HepG2 (cell line): ENCODE measurements around the gene MXRA7. TPM values are rescaled to one million over a fixed set of nuclear protein-coding genes. Genes with fewer than 3 reads are reported as not detected.
A peak's percentile ranks its signal among the peaks of the same experiment; 100 is the strongest.

Source experiments
- ATF7-NPFF ChIP-seq: sonication (generic); formaldehyde crosslinking; IDR thresholded peaks from 2 replicates; pipeline ENCODE4 v1.8.1; 2023; ENCODE audit warnings: mild to moderate bottlenecking, low read depth, missing genetic modification reagents, moderate library complexity
- CENPT ChIP-seq: sonication (generic); formaldehyde crosslinking; IDR thresholded peaks from 2 replicates; pipeline ENCODE4 v1.8.0; 2022; ENCODE audit warnings: low read depth, mild to moderate bottlenecking, moderate library complexity, missing genetic modification reagents
- FOXP4 ChIP-seq: sonication (generic); formaldehyde crosslinking; IDR thresholded peaks from 2 replicates; pipeline ENCODE4 v1.4.0; 2020; ENCODE audit warnings: missing genetic modification reagents
- GFI1 ChIP-seq: sonication (generic); formaldehyde crosslinking; IDR thresholded peaks from 2 replicates; pipeline ENCODE4 v1.5.0; 2020; ENCODE audit warnings: missing genetic modification reagents, mild to moderate bottlenecking, borderline replicate concordance
- PBX2 ChIP-seq: IDR thresholded peaks from 2 replicates; pipeline ENCODE4 v1.6.1; 2016; ENCODE audit warnings: control low read depth
- POLR2AphosphoS5 ChIP-seq: IDR thresholded peaks from 2 replicates; pipeline ENCODE4 v1.6.1; 2012; ENCODE audit warnings: low read depth, low read length
- PRDM10 ChIP-seq: sonication (generic); formaldehyde crosslinking; IDR thresholded peaks from 2 replicates; pipeline ENCODE4 v1.4.0; 2020; ENCODE audit warnings: low read depth, missing genetic modification reagents
- PRPF4 ChIP-seq: fragments of 200-400 bp; formaldehyde crosslinking; IDR thresholded peaks from 2 replicates; pipeline ENCODE4 v1.6.1; 2016; ENCODE audit warnings: low read length, low read depth; ENCODE audit not compliant: poor library complexity, severe bottlenecking
- SIX1 ChIP-seq: sonication (generic); formaldehyde crosslinking; IDR thresholded peaks from 2 replicates; pipeline ENCODE4 v1.4.0; 2020; ENCODE audit warnings: missing genetic modification reagents, borderline replicate concordance
- SNAI1 ChIP-seq: sonication (generic); formaldehyde crosslinking; IDR thresholded peaks from 2 replicates; pipeline ENCODE4 v1.5.0; 2020; ENCODE audit warnings: mild to moderate bottlenecking, missing genetic modification reagents, borderline replicate concordance
- STAG1 ChIP-seq: sonication (generic); formaldehyde crosslinking; IDR thresholded peaks from 2 replicates; pipeline ENCODE4 v1.4.0; 2020; ENCODE audit warnings: missing genetic modification reagents
- TFDP2 ChIP-seq: sonication (generic); formaldehyde crosslinking; IDR thresholded peaks from 2 replicates; pipeline ENCODE4 v1.4.0; 2020; ENCODE audit warnings: missing genetic modification reagents
- TRIM24 ChIP-seq: sonication (generic); formaldehyde crosslinking; IDR thresholded peaks from 2 replicates; pipeline ENCODE4 v1.8.0; 2022; ENCODE audit warnings: mild to moderate bottlenecking, missing genetic modification reagents
- ZBTB21 ChIP-seq: sonication (generic); formaldehyde crosslinking; IDR thresholded peaks from 2 replicates; pipeline ENCODE4 v1.4.0; 2020; ENCODE audit warnings: missing genetic modification reagents
- ZBTB43 ChIP-seq: sonication (generic); formaldehyde crosslinking; conservative IDR thresholded peaks from 2 replicates; pipeline ENCODE4 v1.4.0; 2020; ENCODE audit warnings: missing genetic modification reagents
- ZFP90 ChIP-seq: sonication (generic); formaldehyde crosslinking; IDR thresholded peaks from 2 replicates; pipeline ENCODE4 v1.8.0; 2022; ENCODE audit warnings: missing genetic modification reagents, mild to moderate bottlenecking, inconsistent platforms, borderline replicate concordance
- ZNF317 ChIP-seq: sonication (generic); formaldehyde crosslinking; IDR thresholded peaks from 2 replicates; pipeline ENCODE4 v1.5.0; 2020; ENCODE audit warnings: mild to moderate bottlenecking, missing genetic modification reagents
- ZNF503 ChIP-seq: sonication (generic); formaldehyde crosslinking; IDR thresholded peaks from 2 replicates; pipeline ENCODE4 v1.4.0; 2020; ENCODE audit warnings: missing genetic modification reagents
- polyA plus RNA-seq, 8 experiments: library from polyadenylated mRNA; depleted of rRNA in 3 of 8; stranded (reverse) in 7 of 8; unstranded in 1 of 8; fragments of >200 nt; fragmentation: Illumina TruSeq in 4 of 8; extraction: Trizol in 4 of 8; gene quantifications; 2 replicates each; pipeline versions ENCODE4 v1.2.1 to v1.2.3, GENCODE V29; 2011 to 2016; ENCODE audit warnings: low read depth in 4 of 8, missing spikeins in 1 of 8, mixed read lengths in 1 of 8; ENCODE audit not compliant: insufficient read depth in 1 of 8
- total RNA-seq, 5 experiments: library from RNA; depleted of rRNA; stranded (reverse); fragments of >200 nt; fragmentation: Illumina TruSeq; extraction: Trizol; gene quantifications; 2 replicates each; pipeline ENCODE4 v1.2.3, GENCODE V29; 2016; ENCODE audit warnings: low read depth in 1 of 5

Gene MXRA7
- total and polyA plus RNA-seq, 2 of the 13 experiments (the other 11 are each of a cell fraction or from before 2014, with no cell fraction given), result 44.8 to 112 TPM

GRCh38 chr17:76672270-76672851, 38.4 kb downstream of the MXRA7 start (continued):
- no peak for TF ChIP-seq ZBTB43 (CRISPR knock-in tag)
- 0 out of 2 replicates have a peak, but pooled peaks have one; percentile 6 for TF ChIP-seq SNAI1
- no peak for TF ChIP-seq ZNF503
- TF ChIP-seq PRPF4, result no peak
- TF ChIP-seq GFI1 (CRISPR knock-in tag), result peak; percentile 30; the same call in 1 of the 2 replicates
- no peak for TF ChIP-seq CENPT (CRISPR knock-in tag)
- TF ChIP-seq TRIM24 (CRISPR knock-in tag), result no peak
- TF ChIP-seq ZFP90 (CRISPR knock-in tag), result no peak
- TF ChIP-seq ATF7-NPFF (CRISPR knock-in tag), result no peak
- TF ChIP-seq ZBTB21 (CRISPR knock-in tag), result no peak
- no peak for TF ChIP-seq PRDM10 (CRISPR knock-in tag)
- no peak for TF ChIP-seq STAG1 (CRISPR knock-in tag)
- no peak for TF ChIP-seq ZNF317 (CRISPR knock-in tag)
- peak; percentile 74 for TF ChIP-seq SIX1 (CRISPR knock-in tag)
- no peak; the same call in 1 of the 2 replicates for TF ChIP-seq POLR2AphosphoS5
- TF ChIP-seq FOXP4 (CRISPR knock-in tag), result peak; percentile 77; the same call in 1 of the 2 replicates
- TF ChIP-seq TFDP2 (CRISPR knock-in tag), result peak; percentile 17; the same call in 1 of the 2 replicates
- TF ChIP-seq PBX2, result no peak
